ENCODE data around the gene DNAH1.

DNA sequence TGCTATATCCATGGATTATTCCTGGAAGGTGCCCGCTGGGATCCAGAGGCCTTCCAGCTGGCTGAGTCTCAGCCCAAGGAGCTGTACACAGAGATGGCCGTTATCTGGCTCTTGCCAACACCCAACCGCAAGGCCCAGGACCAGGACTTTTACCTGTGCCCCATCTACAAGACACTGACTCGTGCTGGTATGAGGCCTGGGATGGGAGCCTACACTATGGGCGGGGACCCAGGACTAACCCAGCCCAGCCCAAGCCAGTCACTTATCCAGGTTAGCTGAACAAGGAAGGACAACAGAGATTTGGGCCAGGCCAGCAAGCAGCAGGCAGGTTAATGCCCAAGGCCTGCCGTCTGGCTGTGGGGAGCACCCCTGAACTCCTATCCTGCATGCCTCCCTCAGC lies 83.5 kb downstream of the DNAH1 start:
- TF ChIP-seq, protein P1, sequence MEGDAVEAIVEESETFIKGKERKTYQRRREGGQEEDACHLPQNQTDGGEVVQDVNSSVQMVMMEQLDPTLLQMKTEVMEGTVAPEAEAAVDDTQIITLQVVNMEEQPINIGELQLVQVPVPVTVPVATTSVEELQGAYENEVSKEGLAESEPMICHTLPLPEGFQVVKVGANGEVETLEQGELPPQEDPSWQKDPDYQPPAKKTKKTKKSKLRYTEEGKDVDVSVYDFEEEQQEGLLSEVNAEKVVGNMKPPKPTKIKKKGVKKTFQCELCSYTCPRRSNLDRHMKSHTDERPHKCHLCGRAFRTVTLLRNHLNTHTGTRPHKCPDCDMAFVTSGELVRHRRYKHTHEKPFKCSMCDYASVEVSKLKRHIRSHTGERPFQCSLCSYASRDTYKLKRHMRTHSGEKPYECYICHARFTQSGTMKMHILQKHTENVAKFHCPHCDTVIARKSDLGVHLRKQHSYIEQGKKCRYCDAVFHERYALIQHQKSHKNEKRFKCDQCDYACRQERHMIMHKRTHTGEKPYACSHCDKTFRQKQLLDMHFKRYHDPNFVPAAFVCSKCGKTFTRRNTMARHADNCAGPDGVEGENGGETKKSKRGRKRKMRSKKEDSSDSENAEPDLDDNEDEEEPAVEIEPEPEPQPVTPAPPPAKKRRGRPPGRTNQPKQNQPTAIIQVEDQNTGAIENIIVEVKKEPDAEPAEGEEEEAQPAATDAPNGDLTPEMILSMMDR (IDR thresholded peaks at IDR 0.05; ENCODE audit: insufficient read depth, low read length, poor library complexity, severe bottlenecking): no peak
- TF ChIP-seq EZH2phosphoT487 (conservative IDR thresholded peaks at IDR 0.05; ENCODE audit: low read length): no peak

Measured in SU-DHL-6 (cell line).